Prostate gland (tissue), 2 donors: ENCODE measurements around the gene IPO13. TPM values are rescaled to one million over a fixed set of nuclear protein-coding genes. Genes with fewer than 3 reads are reported as not detected.
A peak's percentile ranks its signal among the peaks of the same experiment; 100 is the strongest.

Experiments
- DNase-seq: peaks from one replicate; pipeline ENCODE4 v3.0.0-alpha.2; 2019; ENCODE audit warnings: low spot score
- H3K27ac ChIP-seq, 2 donors: fragments of 200-600 bp; sonication (generic); 2 replicates each; pipeline ENCODE4 v1.5.1; 2017 to 2019
- H3K27me3 ChIP-seq: fragments of 200-600 bp; sonication (generic); replicated peaks from 2 replicates; pipeline ENCODE4 v1.5.1; 2019; ENCODE audit not compliant: insufficient read depth
- H3K36me3 ChIP-seq, 2 donors: fragments of 200-600 bp; sonication (generic); 1 replicate in 1 of 2; 2 replicates in 1 of 2; pipeline versions ENCODE4 v1.5.1 to v1.8.1; 2017 to 2019
- H3K4me1 ChIP-seq: fragments of 200-600 bp; sonication (generic); replicated peaks from 2 replicates; pipeline ENCODE4 v1.5.1; 2019
- H3K4me3 ChIP-seq, 2 donors: fragments of 200-600 bp; sonication (generic); 2 replicates each; pipeline ENCODE4 v1.5.1; 2017 to 2019
- H3K9me3 ChIP-seq: fragments of 200-600 bp; sonication (generic); 2 replicates; pipeline ENCODE4 v1.5.1; 2017
- CTCF ChIP-seq, 4 experiments: fragments of 200-600 bp in 2 of 4; fragments of 450-650 bp in 2 of 4; sonication (generic) in 2 of 4; IDR thresholded peaks; 1 replicate in 3 of 4; 2 replicates in 1 of 4; pipeline ENCODE4 v1.5.1; 2016 to 2019; ENCODE audit warnings: antibody characterized with exemption in 4 of 4, mild to moderate bottlenecking in 2 of 4, moderate library complexity in 2 of 4
- POLR2A ChIP-seq: fragments of 450-650 bp; IDR thresholded peaks from one replicate; pipeline ENCODE4 v1.6.1; 2016; ENCODE audit warnings: antibody characterized with exemption, mild to moderate bottlenecking
- POLR2AphosphoS5 ChIP-seq: sonication (generic); formaldehyde crosslinking; IDR thresholded peaks from one replicate; pipeline ENCODE4 v1.6.1; 2017; ENCODE audit warnings: antibody characterized with exemption
- WGBS: methylation state at CpG from one replicate; pipeline ENCODE4 v1.1.5; 2018; 5-methylcytosine and 5-hydroxymethylcytosine counted together
- intact Hi-C: fragments of 100-400 bp; cut with DNase I; formaldehyde crosslinking; loops from one replicate; pipeline ENCODE4 v1.14.2; 2022
- total RNA-seq, 2 donors: library from RNA; depleted of rRNA; stranded (reverse); fragments of >200 nt; gene quantifications; one replicate each; pipeline ENCODE4 v1.1.0, GENCODE V29; 2016

The IPO13 gene
- total RNA-seq, 2 donors from 2014 or later, result 27.7 to 55.7 TPM

DNA sequence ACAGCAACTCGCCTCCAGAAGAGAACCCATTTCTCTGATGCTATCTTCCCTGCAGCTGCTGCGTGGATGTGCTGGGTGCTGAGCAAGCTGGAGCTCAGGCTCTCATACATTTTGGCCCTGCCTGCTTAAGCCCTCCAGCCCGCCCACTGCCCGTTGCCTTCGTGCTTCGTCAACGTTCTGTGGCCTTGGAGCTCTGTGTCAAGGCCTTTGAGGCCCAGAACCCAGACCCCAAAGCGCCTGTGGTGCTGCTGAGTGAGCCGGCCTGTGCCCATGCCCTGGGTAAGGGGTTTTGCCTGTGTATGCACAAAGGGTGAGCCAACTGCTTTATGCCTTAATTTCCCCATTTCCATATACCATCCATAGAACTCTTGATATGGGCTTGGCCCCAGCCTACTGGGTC, 24.2 kb downstream of the IPO13 start:
- H3K9me3 ChIP-seq, result no peaks in the 10 kb centered on the region
- no peaks in the 10 kb centered on the region for H3K27me3 ChIP-seq
- H3K4me1 ChIP-seq, result peaks cover 9% of the 10 kb centered on the region
- no peak for DNase-seq
- no peaks in the 10 kb centered on the region for H3K36me3 ChIP-seq
- H3K4me3 ChIP-seq, result peak overlapping the region in 1 of 2 donors; percentile 66
- intact Hi-C loops, result no loop called here
- no peak overlapping the region for H3K27ac ChIP-seq
- 86% methylated on average over 9 of the region's 9 CpGs for WGBS
- TF ChIP-seq POLR2A, result no peak
- no peak for TF ChIP-seq POLR2AphosphoS5
- no peak for TF ChIP-seq CTCF (IDR thresholded peaks at IDR 0.05)

GRCh38 chr1:43971336-43971980, 24.7 kb downstream of the IPO13 start:
- H3K4me3 ChIP-seq, result no peak overlapping the region
- no peak for TF ChIP-seq POLR2A
- no peak for TF ChIP-seq POLR2AphosphoS5
- TF ChIP-seq CTCF (IDR thresholded peaks at IDR 0.05), result no peak
- 99% methylated on average over 17 of the region's 17 CpGs for WGBS
- intact Hi-C loops, result no loop called here
- peaks cover 15% of the 10 kb centered on the region for H3K4me1 ChIP-seq
- H3K9me3 ChIP-seq, result no peaks in the 10 kb centered on the region
- H3K27me3 ChIP-seq, result no peaks in the 10 kb centered on the region
- H3K27ac ChIP-seq, result no peak overlapping the region
- no peak for DNase-seq
- H3K36me3 ChIP-seq, result no peaks in the 10 kb centered on the region

DNA sequence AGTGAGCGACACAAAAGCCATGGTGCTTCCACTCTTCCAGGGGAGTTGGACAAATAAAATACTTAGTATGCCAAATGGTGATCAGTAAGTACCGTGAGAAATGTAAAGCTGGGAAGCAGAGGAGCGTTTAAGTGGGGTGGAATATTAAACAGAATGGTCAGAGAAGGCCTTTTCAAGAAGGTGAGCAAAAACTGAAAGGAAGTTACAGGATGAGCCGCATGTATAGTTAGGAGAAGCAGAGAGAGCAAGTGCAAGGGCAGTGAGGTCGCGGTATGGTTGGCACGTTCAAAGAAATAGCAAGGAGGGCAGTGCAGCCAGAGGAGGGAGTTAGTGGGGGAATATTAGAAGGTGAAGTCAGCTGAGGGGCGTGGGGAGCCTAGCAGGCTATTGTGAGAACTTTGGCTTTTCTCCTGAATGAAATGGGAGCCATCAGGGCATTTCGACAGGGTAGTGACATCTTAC, 27.3 kb downstream of the IPO13 start:
- Histone ChIP-seq H3K27me3 (no peaks in the 10 kb centered on the region), H3K9me3 (no peaks in the 10 kb centered on the region), H3K27ac (peak overlapping the region; percentile 91 to 97), H3K4me3 (peak overlapping the region; percentile 89 to 100), H3K36me3 (peaks cover 0 to 9% of the 10 kb centered on the region in 2 donors), H3K4me1 (peaks cover 30% of the 10 kb centered on the region)
- TF ChIP-seq CTCF (IDR thresholded peaks at IDR 0.05) (no peak), POLR2AphosphoS5 (no peak)
- intact Hi-C loops, result no loop called here
- WGBS, result 40% methylated on average over 9 of the region's 9 CpGs
- DNase-seq, result no peak

GRCh38 chr1:43974443-43975248, 27.9 kb downstream of the IPO13 start, which contains the start of gene ATP6V0B:
ATP6V0B (plus strand) TSS chr1:43974960; CDS start chr1:43975041, 81 bp downstream.
- peaks cover 30% of the 10 kb centered on the region for H3K4me1 ChIP-seq

More at GRCh38 chr1:43974443-43975248, 27.9 kb downstream of the IPO13 start, which contains the start of gene ATP6V0B:
- Histone ChIP-seq H3K27ac (peak within 1 kb of the TSS; percentile 91 to 97), H3K4me3 (peak within 1 kb of the TSS; percentile 89 to 100), H3K27me3 (no peaks in the 10 kb centered on the region), H3K36me3 (peaks cover 0 to 9% of the 10 kb centered on the region in 2 donors), H3K9me3 (no peaks in the 10 kb centered on the region)
- under 1% methylated on average over 28 of the region's 93 CpGs for WGBS
- intact Hi-C loops, result no loop called here
- TF ChIP-seq POLR2AphosphoS5, result peak; percentile 98
- peak in 2 of 4 experiments; percentile 44 to 57 for TF ChIP-seq CTCF (IDR thresholded peaks at IDR 0.05)
- TF ChIP-seq POLR2A, result peak; percentile 91
- peak; percentile 97 for DNase-seq
